GM10266 (cell line): ENCODE results near the gene SELP.

Experiments used
- DNase-seq: peaks from one replicate; pipeline ENCODE4 v3.0.0; 2012; ENCODE audit errors: extremely low spot score
- TF ChIP-seq, protein P1 (sequence below): IDR thresholded peaks from 2 replicates; pipeline ENCODE4 v1.5.1; 2012; ENCODE audit warnings: mild to moderate bottlenecking, low read depth; ENCODE audit not compliant: control insufficient read depth, insufficient read depth; ENCODE audit errors: missing control alignments

The SELP gene

GRCh38 chr1:169651035-169651434 lies 21.1 kb upstream of the SELP start:
- TF ChIP-seq, protein P1, sequence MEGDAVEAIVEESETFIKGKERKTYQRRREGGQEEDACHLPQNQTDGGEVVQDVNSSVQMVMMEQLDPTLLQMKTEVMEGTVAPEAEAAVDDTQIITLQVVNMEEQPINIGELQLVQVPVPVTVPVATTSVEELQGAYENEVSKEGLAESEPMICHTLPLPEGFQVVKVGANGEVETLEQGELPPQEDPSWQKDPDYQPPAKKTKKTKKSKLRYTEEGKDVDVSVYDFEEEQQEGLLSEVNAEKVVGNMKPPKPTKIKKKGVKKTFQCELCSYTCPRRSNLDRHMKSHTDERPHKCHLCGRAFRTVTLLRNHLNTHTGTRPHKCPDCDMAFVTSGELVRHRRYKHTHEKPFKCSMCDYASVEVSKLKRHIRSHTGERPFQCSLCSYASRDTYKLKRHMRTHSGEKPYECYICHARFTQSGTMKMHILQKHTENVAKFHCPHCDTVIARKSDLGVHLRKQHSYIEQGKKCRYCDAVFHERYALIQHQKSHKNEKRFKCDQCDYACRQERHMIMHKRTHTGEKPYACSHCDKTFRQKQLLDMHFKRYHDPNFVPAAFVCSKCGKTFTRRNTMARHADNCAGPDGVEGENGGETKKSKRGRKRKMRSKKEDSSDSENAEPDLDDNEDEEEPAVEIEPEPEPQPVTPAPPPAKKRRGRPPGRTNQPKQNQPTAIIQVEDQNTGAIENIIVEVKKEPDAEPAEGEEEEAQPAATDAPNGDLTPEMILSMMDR, result no peak
- no peak for DNase-seq

- no peak for DNase-seq
- TF ChIP-seq, protein P1, result no peak
Observed at GRCh38 chr1:169650551-169650950, 20.6 kb upstream of the SELP start.

GRCh38 chr1:169648709-169649108 lies 18.8 kb upstream of the SELP start:
- TF ChIP-seq, protein P1, result no peak
- DNase-seq, result no peak

- DNase-seq, result no peak
- TF ChIP-seq, protein P1, result no peak
Observed at GRCh38 chr1:169648187-169648586, 18.3 kb upstream of the SELP start.

DNA sequence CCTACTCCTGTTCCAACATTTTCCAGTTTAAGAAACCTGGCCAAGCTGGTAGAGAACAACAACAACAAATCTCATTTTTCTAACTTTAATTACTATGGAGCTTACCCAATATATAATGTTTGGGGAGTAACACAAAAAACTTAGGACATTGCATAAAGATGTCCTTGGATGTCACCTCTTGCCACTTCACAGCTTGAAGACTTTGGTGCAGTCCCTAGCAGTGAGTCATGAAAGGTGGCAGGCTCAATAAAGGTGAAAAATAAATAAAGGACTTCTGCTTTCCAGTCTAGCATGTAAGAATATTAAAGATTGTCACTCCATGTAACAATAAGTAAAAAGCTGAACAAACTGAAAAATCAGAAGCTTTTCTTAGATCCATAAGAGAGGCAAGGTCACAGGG lies 17.6 kb upstream of the SELP start:
- no peak for DNase-seq
- TF ChIP-seq, protein P1, result no peak

DNA sequence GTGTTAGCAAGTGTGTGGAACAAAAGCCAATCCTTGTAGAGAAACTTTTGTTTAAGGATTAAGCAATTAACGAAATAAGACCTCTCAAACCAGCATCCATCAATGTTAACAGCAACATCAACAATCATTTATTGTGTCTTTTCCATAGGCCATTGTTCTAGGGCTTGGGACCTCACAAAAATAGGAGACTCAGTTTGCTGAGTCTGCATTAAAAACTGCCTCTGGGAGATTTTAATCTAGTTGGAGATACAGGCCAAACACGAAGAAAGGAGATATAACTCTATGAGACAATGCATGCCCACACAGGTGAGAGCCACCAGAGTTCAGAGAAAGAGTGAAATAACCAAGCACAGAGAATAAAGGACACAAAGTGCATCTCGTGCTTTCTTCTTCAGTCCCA lies 14.4 kb upstream of the SELP start:
- TF ChIP-seq, protein P1, result no peak
- no peak for DNase-seq

DNA sequence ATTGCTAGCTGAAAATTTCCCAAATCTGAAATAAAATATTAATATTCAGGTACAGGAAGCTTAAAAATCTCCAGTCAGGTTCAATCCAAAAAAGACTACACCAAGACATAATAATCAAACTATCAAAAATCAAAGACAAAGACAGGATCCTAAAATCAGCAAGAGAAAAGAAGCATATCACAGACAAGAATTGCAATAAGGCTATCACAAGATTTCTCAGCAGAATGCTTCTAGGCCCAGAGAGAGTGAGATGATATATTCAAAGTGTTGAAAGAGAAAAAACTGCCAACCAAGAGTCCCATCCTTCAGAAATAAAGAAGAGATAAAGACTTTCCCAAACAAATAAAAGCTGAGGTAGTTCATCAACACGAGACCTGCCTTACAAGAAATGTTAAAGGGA lies 5.0 kb upstream of the SELP start:
- TF ChIP-seq, protein P1, result no peak
- no peak for DNase-seq
